Activated CD4-positive, alpha-beta T cell treated with anti-CD3 and anti-CD28 coated beads, Interleukin-2, amount 10 ng/mL, durations not matched to agents 24 days and 14 days (primary cell): ENCODE data around the gene HECW1. TPM values are rescaled to one million over a fixed set of nuclear protein-coding genes. Genes with fewer than 3 reads are reported as not detected.
A peak's percentile ranks its signal among the peaks of the same experiment; 100 is the strongest.

Experiments used
- DNase-seq: peaks from one replicate; pipeline ENCODE4 v3.0.0; 2022
- H3K27ac Mint-ChIP-seq: one replicate; pipeline ENCODE4 v1.8.0; 2022; ENCODE audit warnings: mild to moderate bottlenecking, mixed read lengths
- H3K27me3 Mint-ChIP-seq: one replicate; pipeline ENCODE4 v1.8.0; 2022; ENCODE audit warnings: mixed read lengths
- H3K36me3 Mint-ChIP-seq: one replicate; pipeline ENCODE4 v1.8.0; 2022; ENCODE audit warnings: low read depth, mild to moderate bottlenecking, mixed read lengths
- H3K4me1 Mint-ChIP-seq: one replicate; pipeline ENCODE4 v1.8.0; 2021; ENCODE audit warnings: mixed read lengths
- H3K4me3 Mint-ChIP-seq: one replicate; pipeline ENCODE4 v1.8.0; 2022; ENCODE audit warnings: mild to moderate bottlenecking, moderate library complexity, mixed read lengths
- H3K9me3 Mint-ChIP-seq: one replicate; pipeline ENCODE4 v1.8.0; 2021; ENCODE audit warnings: mixed read lengths
- intact Hi-C: fragments of 100-400 bp; cut with micrococcal nuclease; formaldehyde crosslinking; loops from one replicate; pipeline ENCODE4 v1.15.1; 2023
- total RNA-seq: library from RNA; stranded (reverse); gene quantifications from 2 replicates; pipeline ENCODE4 v1.2.3, GENCODE V29; 2022

The HECW1 gene
- total RNA-seq, 1 donor from 2014 or later: not detected

- Mint-ChIP-seq H3K36me3 (no peaks in the 10 kb centered on the region), H3K9me3 (peaks cover 3% of the 10 kb centered on the region), H3K4me3 (no peak overlapping the region), H3K4me1 (no peaks in the 10 kb centered on the region), H3K27ac (no peak overlapping the region), H3K27me3 (peaks cover 17% of the 10 kb centered on the region)
- intact Hi-C loops: no loop called here
- DNase-seq: no peak
Observed at GRCh38 chr7:43096875-43097274, 15.6 kb upstream of the HECW1 start.

GRCh38 chr7:43099750-43100149 lies 12.7 kb upstream of the HECW1 start:
- no peak for DNase-seq
- H3K27me3 Mint-ChIP-seq: peaks cover 17% of the 10 kb centered on the region
- peaks cover 3% of the 10 kb centered on the region for H3K9me3 Mint-ChIP-seq
- H3K36me3 Mint-ChIP-seq: no peaks in the 10 kb centered on the region
- H3K27ac Mint-ChIP-seq: no peak overlapping the region
- no peak overlapping the region for H3K4me3 Mint-ChIP-seq
- H3K4me1 Mint-ChIP-seq: no peaks in the 10 kb centered on the region
- intact Hi-C loops: no loop called here

GRCh38 chr7:43104874-43105520 lies 7.5 kb upstream of the HECW1 start:
- Mint-ChIP-seq H3K27ac (no peak overlapping the region), H3K27me3 (peaks cover 40% of the 10 kb centered on the region), H3K4me3 (no peak overlapping the region), H3K36me3 (no peaks in the 10 kb centered on the region), H3K4me1 (no peaks in the 10 kb centered on the region), H3K9me3 (no peaks in the 10 kb centered on the region)
- DNase-seq: no peak
- intact Hi-C loops: no loop called here

- Mint-ChIP-seq H3K27ac (no peak overlapping the region), H3K36me3 (no peaks in the 10 kb centered on the region), H3K4me3 (no peak overlapping the region), H3K4me1 (no peaks in the 10 kb centered on the region), H3K9me3 (no peaks in the 10 kb centered on the region), H3K27me3 (peaks cover 40% of the 10 kb centered on the region)
- DNase-seq: no peak
- intact Hi-C loops: no loop called here
Observed at GRCh38 chr7:43105521-43106120, 6.8 kb upstream of the HECW1 start.

GRCh38 chr7:43108255-43109011 lies 4.0 kb upstream of the HECW1 start:
- H3K27me3 Mint-ChIP-seq: peaks cover 53% of the 10 kb centered on the region

GRCh38 chr7:43110791-43111535 lies 1.5 kb upstream of the HECW1 start:
- Mint-ChIP-seq H3K4me3 (no peak overlapping the region), H3K36me3 (no peaks in the 10 kb centered on the region)
- intact Hi-C loops: no loop called here

More at GRCh38 chr7:43108255-43109011, 4.0 kb upstream of the HECW1 start:
- peak; percentile 87 for DNase-seq
- intact Hi-C loops: loop anchor here (2.0 kb wide), 1 partner anchor 168 kb away; no protein-coding TSS in a partner anchor
- no peak overlapping the region for H3K4me3 Mint-ChIP-seq
- H3K9me3 Mint-ChIP-seq: no peaks in the 10 kb centered on the region
- no peak overlapping the region for H3K27ac Mint-ChIP-seq
- peaks cover 4% of the 10 kb centered on the region for H3K4me1 Mint-ChIP-seq
- H3K36me3 Mint-ChIP-seq: no peaks in the 10 kb centered on the region

GRCh38 chr7:43111630-43112458 lies 603 bp upstream of the HECW1 start:
- Mint-ChIP-seq H3K4me3 (peak overlapping the region; percentile 46), H3K4me1 (peaks cover 6% of the 10 kb centered on the region), H3K36me3 (no peaks in the 10 kb centered on the region), H3K27me3 (peaks cover 69% of the 10 kb centered on the region), H3K9me3 (no peaks in the 10 kb centered on the region), H3K27ac (no peak overlapping the region)
- intact Hi-C loops: no loop called here
- no peak for DNase-seq

More at GRCh38 chr7:43110791-43111535, 1.5 kb upstream of the HECW1 start:
- H3K9me3 Mint-ChIP-seq: no peaks in the 10 kb centered on the region
- peaks cover 6% of the 10 kb centered on the region for H3K4me1 Mint-ChIP-seq
- peaks cover 65% of the 10 kb centered on the region for H3K27me3 Mint-ChIP-seq
- no peak for DNase-seq
- no peak overlapping the region for H3K27ac Mint-ChIP-seq

GRCh38 chr7:43112941-43113621 lies 634 bp downstream of the HECW1 start:
- H3K27ac Mint-ChIP-seq: no peak overlapping the region
- H3K36me3 Mint-ChIP-seq: no peaks in the 10 kb centered on the region
- intact Hi-C loops: no loop called here
- H3K27me3 Mint-ChIP-seq: peaks cover 74% of the 10 kb centered on the region
- DNase-seq: no peak
- H3K4me1 Mint-ChIP-seq: peaks cover 6% of the 10 kb centered on the region
- no peaks in the 10 kb centered on the region for H3K9me3 Mint-ChIP-seq
- H3K4me3 Mint-ChIP-seq: no peak overlapping the region

- H3K4me3 Mint-ChIP-seq: no peak overlapping the region
- DNase-seq: no peak
- intact Hi-C loops: no loop called here
- peaks cover 69% of the 10 kb centered on the region for H3K27me3 Mint-ChIP-seq
- H3K36me3 Mint-ChIP-seq: no peaks in the 10 kb centered on the region
- no peak overlapping the region for H3K27ac Mint-ChIP-seq
- H3K9me3 Mint-ChIP-seq: no peaks in the 10 kb centered on the region
- H3K4me1 Mint-ChIP-seq: peaks cover 6% of the 10 kb centered on the region
Observed at GRCh38 chr7:43113622-43114457, 1.4 kb downstream of the HECW1 start.

GRCh38 chr7:43114458-43114780 lies 2.0 kb downstream of the HECW1 start:
- intact Hi-C loops: no loop called here
- DNase-seq: no peak
- Mint-ChIP-seq H3K4me3 (no peak overlapping the region), H3K27me3 (peaks cover 63% of the 10 kb centered on the region), H3K9me3 (no peaks in the 10 kb centered on the region), H3K27ac (no peak overlapping the region), H3K4me1 (peaks cover 6% of the 10 kb centered on the region), H3K36me3 (no peaks in the 10 kb centered on the region)

GRCh38 chr7:43116451-43116850 lies 4.0 kb downstream of the HECW1 start:
- H3K4me3 Mint-ChIP-seq: no peak overlapping the region
- peaks cover 48% of the 10 kb centered on the region for H3K27me3 Mint-ChIP-seq
- no peaks in the 10 kb centered on the region for H3K36me3 Mint-ChIP-seq
- peaks cover 6% of the 10 kb centered on the region for H3K4me1 Mint-ChIP-seq
- no peak for DNase-seq
- H3K27ac Mint-ChIP-seq: no peak overlapping the region
- H3K9me3 Mint-ChIP-seq: no peaks in the 10 kb centered on the region
- intact Hi-C loops: no loop called here

- peaks cover 46% of the 10 kb centered on the region for H3K27me3 Mint-ChIP-seq
- intact Hi-C loops: no loop called here
- H3K4me1 Mint-ChIP-seq: peaks cover 4% of the 10 kb centered on the region
- no peak for DNase-seq
- no peak overlapping the region for H3K27ac Mint-ChIP-seq
- H3K4me3 Mint-ChIP-seq: no peak overlapping the region
- no peaks in the 10 kb centered on the region for H3K9me3 Mint-ChIP-seq
- H3K36me3 Mint-ChIP-seq: no peaks in the 10 kb centered on the region
Observed at GRCh38 chr7:43117095-43117494, 4.6 kb downstream of the HECW1 start.
